ENCODE measurements around the gene MCTP1.

MCTP1 gene

GRCh38 chr5:94691291-94691690 is 593.6 kb downstream of the MCTP1 start:
- no peak for DNase-seq

DNA sequence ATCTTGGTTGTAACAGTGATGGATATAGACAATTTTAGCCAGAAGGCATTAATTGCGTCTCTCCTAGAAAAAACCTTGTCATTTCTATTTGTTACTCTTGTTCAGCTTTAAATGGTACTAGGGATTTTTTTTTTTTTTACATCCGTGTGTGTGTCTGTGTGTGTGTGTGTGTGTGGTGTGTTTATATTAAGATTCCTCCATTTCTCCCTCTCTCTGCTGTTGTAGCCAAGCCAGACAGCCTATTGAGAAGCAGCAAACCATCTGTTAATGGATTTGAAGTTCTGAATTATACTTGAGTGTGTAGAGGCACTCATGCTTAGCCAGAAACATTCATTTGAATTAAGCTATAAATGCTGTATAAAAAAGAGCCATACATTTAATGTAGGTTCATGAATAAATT is 594.1 kb downstream of the MCTP1 start:
- DNase-seq: no peak

DNA sequence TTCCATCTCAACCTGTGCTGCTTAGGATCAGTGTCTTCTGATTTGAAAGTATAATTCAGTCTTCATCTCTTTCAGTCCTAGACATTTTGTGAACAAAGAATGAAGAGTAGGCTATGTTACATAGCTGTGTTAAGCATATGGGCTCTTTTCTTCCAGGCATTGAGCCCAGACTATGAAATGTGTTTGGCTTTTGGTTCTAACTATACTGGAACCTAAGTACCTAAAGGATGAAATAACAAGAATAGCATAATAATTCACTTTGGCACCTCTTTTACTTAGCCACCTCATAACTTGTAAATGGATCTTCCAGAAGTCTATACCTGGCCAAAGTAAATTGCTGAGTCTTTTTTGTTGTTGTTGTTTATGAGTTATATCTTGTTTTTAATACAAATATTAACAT is 595.0 kb downstream of the MCTP1 start:
- DNase-seq: no peak

DNA sequence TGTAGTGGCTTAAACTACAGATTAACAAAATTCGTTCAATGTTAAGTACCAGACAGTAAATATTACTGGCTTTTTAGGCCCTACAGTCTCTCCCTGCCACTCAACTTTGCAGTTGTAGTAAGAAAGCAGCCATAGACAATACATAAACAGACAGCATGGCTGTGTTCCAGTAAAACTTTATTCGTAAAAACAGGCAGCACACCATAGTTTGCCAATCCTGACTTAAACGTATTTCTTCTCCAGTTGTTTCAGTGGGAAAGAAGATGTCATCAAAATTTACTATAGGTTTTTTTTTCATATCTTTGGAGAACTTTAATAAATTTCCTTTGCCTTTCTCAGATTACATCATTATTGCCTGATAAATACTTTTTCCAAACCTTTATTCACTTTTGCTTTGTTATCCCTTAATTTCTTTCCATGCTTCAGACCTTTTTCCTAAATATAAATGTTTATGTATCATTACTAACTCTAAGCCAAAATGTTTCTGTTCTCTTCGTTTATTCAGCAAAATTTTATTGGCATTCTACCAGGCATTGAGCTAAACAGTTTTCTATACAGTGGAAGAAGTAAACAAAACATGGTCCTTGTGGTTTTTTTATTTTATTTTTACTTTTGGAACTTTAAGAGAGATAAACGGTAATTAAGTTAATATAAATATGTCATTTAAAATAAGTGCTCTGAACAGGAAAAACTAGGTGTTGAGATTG is 601.9 kb downstream of the MCTP1 start:
- DNase-seq: no peak

- DNase-seq: no peak
Measured at GRCh38 chr5:94675965-94676618, 608.8 kb downstream of the MCTP1 start.

DNA sequence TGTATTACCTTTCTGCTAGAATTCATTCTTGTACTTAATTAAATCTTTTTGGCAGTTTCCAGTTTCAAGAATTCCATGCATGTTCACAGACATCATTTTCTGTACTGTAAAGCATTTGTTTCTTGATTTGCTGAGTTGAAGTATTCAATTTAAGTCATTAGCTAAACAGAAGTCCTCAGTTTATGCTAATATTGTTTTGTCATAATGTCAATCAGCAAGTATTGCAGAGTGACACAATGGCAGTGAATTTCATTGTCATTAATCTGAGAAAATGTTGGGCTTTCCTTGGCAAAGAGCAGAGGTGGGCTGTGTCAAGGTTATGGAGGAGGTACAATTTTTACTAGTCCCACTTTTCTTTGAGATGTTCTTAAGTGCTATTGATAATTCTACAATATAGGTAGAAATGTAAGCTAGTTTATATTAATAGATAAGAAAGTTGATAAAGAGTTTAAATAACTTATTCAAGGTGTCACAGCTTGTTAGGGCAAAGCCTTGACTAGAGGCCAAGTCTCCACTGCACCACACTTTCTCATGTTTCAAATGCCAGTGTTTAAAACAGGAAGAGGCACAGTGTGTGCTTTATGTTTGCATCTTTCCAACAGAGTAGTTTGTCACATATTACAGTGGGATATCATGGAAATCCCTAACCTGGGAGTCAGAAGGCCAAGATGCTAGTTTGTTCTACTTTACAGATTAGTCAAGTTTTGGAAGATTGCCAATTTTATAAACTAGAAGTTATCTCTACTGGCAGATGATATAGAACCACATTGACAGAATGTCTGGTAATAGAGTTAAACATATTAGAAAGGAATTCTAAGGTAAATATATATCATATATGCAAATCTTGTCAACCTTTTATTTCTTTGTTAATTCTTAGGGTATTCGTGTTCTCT is 610.2 kb downstream of the MCTP1 start:
- no peak for DNase-seq

DNA sequence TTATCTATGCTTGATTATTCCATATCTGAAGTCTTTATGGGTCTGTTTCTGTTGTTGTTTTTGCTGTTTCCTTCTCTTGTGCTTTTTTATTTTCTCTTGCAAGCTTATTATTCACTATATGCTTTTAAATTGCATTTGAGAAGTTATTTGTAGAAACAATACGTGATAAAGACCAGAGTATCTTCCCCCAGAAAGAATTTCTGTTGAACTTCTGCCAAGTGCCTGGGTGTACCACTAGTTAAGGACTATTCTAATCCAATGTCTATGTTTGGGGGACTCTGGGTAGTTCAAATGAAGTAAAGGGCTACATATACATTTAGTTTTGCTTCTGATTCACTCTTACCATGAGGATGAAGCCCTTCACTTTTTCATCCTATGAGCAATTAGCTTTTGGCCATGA is 612.1 kb downstream of the MCTP1 start:
- no peak for DNase-seq

GRCh38 chr5:94670726-94671125 is 614.2 kb downstream of the MCTP1 start:
- no peak for DNase-seq

DNA sequence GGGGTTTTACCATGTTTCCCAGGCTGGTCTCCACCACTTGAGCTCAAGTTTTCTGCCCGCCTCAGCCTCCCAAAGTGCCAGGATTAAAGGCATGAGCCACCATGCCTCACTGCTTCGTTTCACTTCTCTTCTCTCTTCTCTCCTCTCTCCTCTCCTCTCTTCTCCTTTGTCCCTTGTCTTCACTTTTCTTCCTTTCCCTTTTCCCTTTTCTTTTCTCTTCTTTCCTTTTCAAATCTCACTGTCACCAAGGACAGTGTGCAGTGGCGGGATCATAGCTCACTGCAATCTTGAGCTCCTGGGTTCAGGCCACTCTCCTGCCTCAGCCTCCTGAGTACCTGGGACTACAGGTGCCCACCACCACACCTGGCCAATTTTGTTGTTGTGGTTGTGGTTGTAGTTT is 617.0 kb downstream of the MCTP1 start:
- DNase-seq: no peak

DNA sequence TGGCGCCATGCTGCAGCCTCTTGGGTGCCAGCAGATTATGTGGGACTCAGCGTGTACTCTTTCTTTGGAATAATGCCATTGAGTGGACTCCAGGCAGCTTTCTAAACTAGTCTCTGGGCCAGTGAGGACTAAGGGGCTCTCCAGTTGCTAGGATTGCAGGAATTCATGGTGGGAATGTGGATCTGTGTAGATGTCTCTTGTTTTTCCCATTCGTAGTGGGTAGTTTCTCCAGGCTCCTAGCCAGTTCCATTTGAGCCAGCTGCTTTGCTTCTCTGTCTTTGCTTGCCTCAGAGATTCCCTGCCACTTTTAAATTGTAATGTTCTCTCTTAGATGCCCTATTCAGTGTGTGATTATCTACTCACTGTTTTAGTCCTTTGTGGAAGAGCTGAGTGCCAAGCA is 623.8 kb downstream of the MCTP1 start:
- DNase-seq: no peak

GRCh38 chr5:94660506-94660905 is 624.4 kb downstream of the MCTP1 start:
- DNase-seq: no peak

DNA sequence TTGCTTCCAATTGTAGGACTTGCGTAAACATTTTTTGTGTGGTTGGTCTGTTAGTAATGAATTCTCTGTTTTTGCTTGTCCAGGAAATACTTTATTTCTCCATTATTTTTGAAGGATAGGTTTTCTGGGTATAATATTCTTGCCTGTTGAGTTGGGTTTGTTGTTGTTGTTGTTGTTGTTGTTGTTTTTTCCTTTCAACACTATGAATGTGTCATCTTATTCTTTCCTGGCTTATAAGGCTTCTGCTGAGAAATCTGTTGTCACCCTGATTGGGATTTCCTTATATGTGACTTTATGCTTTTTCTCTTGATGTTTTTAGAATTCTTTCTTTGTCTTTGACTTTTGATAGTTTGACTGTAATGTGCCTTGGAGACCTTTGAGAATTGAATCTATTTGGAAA is 626.6 kb downstream of the MCTP1 start:
- DNase-seq: no peak
